DOHH2 (cell line): Measurements from ENCODE around the gene SELPLG.

Experiments used
- H3F3A ChIP-seq: fragments of 200-600 bp; sonication (generic), shearing (Covaris generic); 2 replicates; pipeline ENCODE4 v1.6.0; 2016; ENCODE audit warnings: antibody characterized with exemption, mild to moderate bottlenecking; ENCODE audit not compliant: control insufficient read depth, insufficient read depth
- H3K27ac ChIP-seq: fragments of 200-600 bp; sonication (generic); 2 replicates; pipeline ENCODE4 v1.5.1; 2014; ENCODE audit warnings: low read depth, mild to moderate bottlenecking, low read length, moderate library complexity
- H3K27me3 ChIP-seq: fragments of 200-600 bp; sonication (generic); 2 replicates; pipeline ENCODE4 v1.6.1; 2014; ENCODE audit warnings: mild to moderate bottlenecking, low read length, mixed read lengths; ENCODE audit not compliant: control insufficient read depth
- H3K36me3 ChIP-seq: fragments of 200-600 bp; sonication (generic); 2 replicates; pipeline ENCODE4 v1.6.1; 2014; ENCODE audit warnings: mild to moderate bottlenecking, low read length, moderate library complexity, mixed read lengths; ENCODE audit not compliant: control insufficient read depth
- H3K4me1 ChIP-seq: fragments of 200-600 bp; sonication (generic); 2 replicates; pipeline ENCODE4 v1.6.1; 2014; ENCODE audit warnings: mild to moderate bottlenecking, low read length, mixed read lengths; ENCODE audit not compliant: control insufficient read depth
- H3K4me2 ChIP-seq: fragments of 200-600 bp; sonication (generic); 2 replicates; pipeline ENCODE4 v1.6.0; 2014; ENCODE audit warnings: mild to moderate bottlenecking, low read length, moderate library complexity
- H3K4me3 ChIP-seq: fragments of 200-600 bp; sonication (generic); 2 replicates; pipeline ENCODE4 v1.5.1; 2014; ENCODE audit warnings: mild to moderate bottlenecking, low read length, mixed read lengths
- H3K79me2 ChIP-seq: fragments of 200-600 bp; sonication (generic); 2 replicates; pipeline ENCODE4 v1.6.1; 2014; ENCODE audit warnings: mild to moderate bottlenecking, low read length, mixed read lengths; ENCODE audit not compliant: control insufficient read depth
- H3K9me2 ChIP-seq: fragments of 200-600 bp; sonication (generic); replicated peaks from 2 replicates; pipeline ENCODE4 v1.6.1; 2014; ENCODE audit warnings: mild to moderate bottlenecking, low read length, mixed read lengths; ENCODE audit not compliant: control insufficient read depth
- H3K9me3 ChIP-seq: fragments of 200-600 bp; sonication (generic); 2 replicates; pipeline ENCODE4 v1.6.1; 2014; ENCODE audit warnings: antibody characterized with exemption, low read length, mixed read lengths; ENCODE audit not compliant: control insufficient read depth, insufficient read depth
- H4K20me1 ChIP-seq: fragments of 200-600 bp; sonication (generic); 2 replicates; pipeline ENCODE4 v1.6.0; 2014; ENCODE audit warnings: low read depth, mild to moderate bottlenecking, antibody characterized with exemption, low read length, moderate library complexity; ENCODE audit not compliant: control insufficient read depth, insufficient read depth
- EZH2phosphoT487 ChIP-seq: fragments of 200-600 bp; sonication (generic); IDR thresholded peaks from 2 replicates; pipeline ENCODE4 v1.6.1; 2017; ENCODE audit warnings: borderline replicate concordance, mild to moderate bottlenecking, antibody characterized with exemption, low read length, moderate library complexity, mixed read lengths
- TF ChIP-seq, protein P1 (sequence below): fragments of 200-600 bp; sonication (generic); IDR thresholded peaks from one replicate; pipeline ENCODE4 v1.5.1; 2014; ENCODE audit warnings: antibody characterized with exemption, mild to moderate bottlenecking, low read depth, low read length; ENCODE audit not compliant: poor library complexity, severe bottlenecking

Gene SELPLG

DNA sequence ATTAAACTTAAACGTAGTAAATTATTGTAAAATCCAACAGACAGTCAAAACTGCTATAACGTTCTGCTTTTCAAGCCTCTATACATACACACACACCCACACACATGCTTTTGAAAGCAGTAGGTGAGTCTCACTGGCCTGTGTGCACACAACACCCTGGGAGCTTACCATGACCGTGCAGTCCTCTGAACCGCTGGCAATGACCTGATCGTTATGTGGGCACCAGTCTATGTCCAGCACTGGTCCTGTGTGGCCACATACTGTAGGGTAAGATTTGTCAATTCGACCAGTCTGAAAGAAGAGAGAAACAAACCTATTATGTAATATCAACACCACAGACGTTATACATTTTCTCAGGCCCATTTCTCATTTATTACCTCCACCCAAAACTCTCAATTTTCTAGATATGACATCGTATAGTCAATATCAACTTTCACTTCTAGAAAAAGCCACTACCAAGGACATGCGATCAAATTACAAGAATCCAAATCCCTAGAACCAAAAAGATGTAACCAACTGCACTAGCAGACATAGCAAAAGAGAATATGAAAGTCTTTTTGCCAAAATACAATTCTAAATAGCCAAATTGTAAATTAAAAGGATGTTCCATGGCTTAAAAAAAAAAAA, 44.5 kb upstream of the SELPLG start:
- H3K36me3 ChIP-seq: no peaks in the 10 kb centered on the region
- no peak overlapping the region for H3K27ac ChIP-seq
- H3K9me2 ChIP-seq: no peaks in the 10 kb centered on the region
- no peaks in the 10 kb centered on the region for H3K27me3 ChIP-seq
- H3K79me2 ChIP-seq: no peaks in the 10 kb centered on the region
- no peaks in the 10 kb centered on the region for H3F3A ChIP-seq
- no peaks in the 10 kb centered on the region for H4K20me1 ChIP-seq
- H3K4me3 ChIP-seq: no peak overlapping the region
- H3K9me3 ChIP-seq: no peaks in the 10 kb centered on the region
- no peaks in the 10 kb centered on the region for H3K4me1 ChIP-seq
- H3K4me2 ChIP-seq: no peak overlapping the region
- TF ChIP-seq, protein P1, sequence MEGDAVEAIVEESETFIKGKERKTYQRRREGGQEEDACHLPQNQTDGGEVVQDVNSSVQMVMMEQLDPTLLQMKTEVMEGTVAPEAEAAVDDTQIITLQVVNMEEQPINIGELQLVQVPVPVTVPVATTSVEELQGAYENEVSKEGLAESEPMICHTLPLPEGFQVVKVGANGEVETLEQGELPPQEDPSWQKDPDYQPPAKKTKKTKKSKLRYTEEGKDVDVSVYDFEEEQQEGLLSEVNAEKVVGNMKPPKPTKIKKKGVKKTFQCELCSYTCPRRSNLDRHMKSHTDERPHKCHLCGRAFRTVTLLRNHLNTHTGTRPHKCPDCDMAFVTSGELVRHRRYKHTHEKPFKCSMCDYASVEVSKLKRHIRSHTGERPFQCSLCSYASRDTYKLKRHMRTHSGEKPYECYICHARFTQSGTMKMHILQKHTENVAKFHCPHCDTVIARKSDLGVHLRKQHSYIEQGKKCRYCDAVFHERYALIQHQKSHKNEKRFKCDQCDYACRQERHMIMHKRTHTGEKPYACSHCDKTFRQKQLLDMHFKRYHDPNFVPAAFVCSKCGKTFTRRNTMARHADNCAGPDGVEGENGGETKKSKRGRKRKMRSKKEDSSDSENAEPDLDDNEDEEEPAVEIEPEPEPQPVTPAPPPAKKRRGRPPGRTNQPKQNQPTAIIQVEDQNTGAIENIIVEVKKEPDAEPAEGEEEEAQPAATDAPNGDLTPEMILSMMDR: no peak
- no peak for TF ChIP-seq EZH2phosphoT487

DNA sequence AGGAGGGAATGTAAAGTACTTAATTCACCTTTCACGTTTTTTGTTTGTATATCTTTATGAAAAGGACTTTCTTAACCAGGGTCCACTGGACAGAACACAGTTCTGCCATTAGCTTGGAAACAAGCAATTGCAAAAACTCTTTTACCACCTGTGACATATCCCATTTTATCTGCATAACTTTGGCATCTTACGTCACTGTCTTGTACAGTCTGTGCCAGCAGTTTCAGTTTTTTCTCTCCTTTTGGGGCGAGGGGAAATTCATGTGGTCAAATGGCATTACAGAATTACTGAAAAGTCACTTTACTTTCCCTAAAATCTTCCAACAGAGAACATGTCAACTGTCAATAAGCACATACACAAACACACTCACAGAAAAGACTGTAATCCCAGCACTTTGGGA, 43.7 kb upstream of the SELPLG start:
- no peaks in the 10 kb centered on the region for H3K9me3 ChIP-seq
- H3K9me2 ChIP-seq: no peaks in the 10 kb centered on the region
- H3K27ac ChIP-seq: no peak overlapping the region
- H3F3A ChIP-seq: no peaks in the 10 kb centered on the region
- no peaks in the 10 kb centered on the region for H3K36me3 ChIP-seq
- no peaks in the 10 kb centered on the region for H3K4me1 ChIP-seq
- H3K79me2 ChIP-seq: no peaks in the 10 kb centered on the region
- H3K4me3 ChIP-seq: no peak overlapping the region
- no peaks in the 10 kb centered on the region for H3K27me3 ChIP-seq
- no peaks in the 10 kb centered on the region for H4K20me1 ChIP-seq
- no peak for TF ChIP-seq EZH2phosphoT487
- TF ChIP-seq, protein P1: no peak
- no peak overlapping the region for H3K4me2 ChIP-seq

DNA sequence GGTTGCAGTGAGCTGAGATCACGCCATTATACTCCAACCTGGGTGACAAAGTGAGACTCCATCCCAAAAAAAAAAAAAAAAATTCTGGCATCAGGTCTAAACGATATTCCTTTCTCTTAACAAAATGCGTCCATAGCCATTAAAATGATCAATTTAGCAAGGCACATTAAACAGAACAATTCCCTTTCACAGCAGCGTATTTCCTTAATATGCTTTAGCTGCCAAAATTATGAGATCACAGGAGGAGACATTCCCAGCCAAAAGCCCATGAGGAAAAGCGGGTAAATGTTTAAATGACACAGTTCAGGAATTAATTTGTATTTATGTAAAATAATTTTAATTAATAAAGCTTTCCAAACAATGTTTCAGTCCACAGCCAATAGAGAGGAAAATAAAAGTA, 43.0 kb upstream of the SELPLG start:
- Histone ChIP-seq H3K27me3 (no peaks in the 10 kb centered on the region), H3K79me2 (no peaks in the 10 kb centered on the region), H4K20me1 (no peaks in the 10 kb centered on the region), H3F3A (no peaks in the 10 kb centered on the region), H3K9me3 (no peaks in the 10 kb centered on the region), H3K4me3 (no peak overlapping the region), H3K36me3 (no peaks in the 10 kb centered on the region), H3K27ac (no peak overlapping the region), H3K9me2 (no peaks in the 10 kb centered on the region), H3K4me1 (no peaks in the 10 kb centered on the region), H3K4me2 (no peak overlapping the region)
- no peak for TF ChIP-seq EZH2phosphoT487
- TF ChIP-seq, protein P1: no peak

- no peaks in the 10 kb centered on the region for H3K9me2 ChIP-seq
- TF ChIP-seq, protein P1: no peak
- TF ChIP-seq EZH2phosphoT487: no peak
- H3K79me2 ChIP-seq: no peaks in the 10 kb centered on the region
- H3K4me1 ChIP-seq: no peaks in the 10 kb centered on the region
- H4K20me1 ChIP-seq: no peaks in the 10 kb centered on the region
- no peak overlapping the region for H3K4me3 ChIP-seq
- no peak overlapping the region for H3K4me2 ChIP-seq
- no peaks in the 10 kb centered on the region for H3K9me3 ChIP-seq
- H3F3A ChIP-seq: no peaks in the 10 kb centered on the region
- H3K27me3 ChIP-seq: no peaks in the 10 kb centered on the region
- no peak overlapping the region for H3K27ac ChIP-seq
- H3K36me3 ChIP-seq: no peaks in the 10 kb centered on the region
These were observed 42.1 kb upstream of the SELPLG start for GRCh38 chr12:108675792-108676191.
